ENCODE measurements around the gene GLTPD2. TPM values are rescaled to one million over a fixed set of nuclear protein-coding genes. Genes with fewer than 3 reads are reported as not detected.

GLTPD2 gene
- total RNA-seq, 1 donor = not detected

DNA sequence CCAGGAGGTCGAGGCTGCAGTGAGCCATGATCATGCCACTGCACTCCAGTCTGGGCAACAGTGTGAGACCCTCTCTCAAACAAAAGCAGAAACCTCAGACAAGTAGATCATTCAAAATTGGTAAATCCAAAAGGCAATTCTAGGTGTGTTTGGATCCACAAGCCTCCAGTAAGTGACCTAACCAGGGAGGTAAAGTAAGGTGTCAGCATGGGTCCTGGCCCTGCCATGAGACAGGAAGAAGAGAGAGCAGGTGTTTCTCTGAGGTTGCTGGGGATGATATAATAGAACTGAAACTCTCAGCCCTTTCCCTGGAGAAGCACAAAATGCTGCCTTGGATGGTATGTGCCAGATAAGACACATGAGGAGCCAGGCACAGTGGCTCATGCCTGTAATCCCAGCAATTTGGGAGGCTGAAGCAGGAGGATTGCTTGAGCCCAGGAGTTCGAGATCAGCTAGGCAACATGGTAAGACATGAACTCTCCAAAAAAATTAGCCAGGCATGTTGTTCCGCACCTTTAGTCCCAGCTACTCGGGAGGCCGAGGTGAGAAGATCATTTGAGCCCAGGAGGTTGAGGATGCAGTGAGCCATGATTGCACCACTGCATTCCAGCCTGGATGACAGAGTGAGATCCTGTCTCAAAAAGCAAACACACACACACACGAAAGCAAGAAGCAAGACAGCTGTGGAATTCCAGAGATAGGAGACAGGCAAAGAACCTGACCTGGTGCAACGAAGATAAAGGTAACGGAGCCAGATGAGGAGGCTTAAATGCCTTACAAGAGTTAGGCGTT lies 10.6 kb upstream of the GLTPD2 start:
- Histone ChIP-seq H3K79me2 (ENCODE audit: insufficient read depth, low read length) (no peaks in the 10 kb centered on the region), H3K27ac (ENCODE audit: low read depth, low read length) (no peak overlapping the region), H4K20me1 (ENCODE audit: insufficient read depth, low read length) (no peaks in the 10 kb centered on the region), H3K27me3 (ENCODE audit: insufficient read depth, low read length) (peaks cover 8% of the 10 kb centered on the region), H2AFZ (ENCODE audit: low read length) (no peak overlapping the region), H3K9me3 (ENCODE audit: low read depth, low read length) (no peaks in the 10 kb centered on the region), H3K4me3 (ENCODE audit: insufficient read depth, low read length) (no peak overlapping the region), H3K36me3 (ENCODE audit: insufficient read depth, low read length) (no peaks in the 10 kb centered on the region), H3K4me2 (ENCODE audit: insufficient read depth, low read length) (no peak overlapping the region), H3K4me1 (ENCODE audit: insufficient read depth, low read length) (no peaks in the 10 kb centered on the region)
- TF ChIP-seq CTCF (IDR thresholded peaks at IDR 0.05; ENCODE audit: extremely low read depth, low read depth, low read length) = no peak
- DNase-seq (ENCODE audit: insufficient read length, low spot score, missing footprints) = no peak

GRCh38 chr17:4780325-4780955 lies 8.3 kb upstream of the GLTPD2 start:
- no peak overlapping the region for H3K4me3 ChIP-seq (ENCODE audit: insufficient read depth, low read length)
- no peak overlapping the region for H3K27ac ChIP-seq (ENCODE audit: low read depth, low read length)
- no peaks in the 10 kb centered on the region for H3K9me3 ChIP-seq (ENCODE audit: low read depth, low read length)
- DNase-seq (ENCODE audit: insufficient read length, low spot score, missing footprints) = no peak
- H3K4me1 ChIP-seq (ENCODE audit: insufficient read depth, low read length) = no peaks in the 10 kb centered on the region
- H4K20me1 ChIP-seq (ENCODE audit: insufficient read depth, low read length) = no peaks in the 10 kb centered on the region
- H2AFZ ChIP-seq (ENCODE audit: low read length) = no peak overlapping the region
- H3K27me3 ChIP-seq (ENCODE audit: insufficient read depth, low read length) = peaks cover 29% of the 10 kb centered on the region
- no peak for TF ChIP-seq CTCF (IDR thresholded peaks at IDR 0.05; ENCODE audit: extremely low read depth, low read depth, low read length)
- no peak overlapping the region for H3K4me2 ChIP-seq (ENCODE audit: insufficient read depth, low read length)
- H3K79me2 ChIP-seq (ENCODE audit: insufficient read depth, low read length) = no peaks in the 10 kb centered on the region
- H3K36me3 ChIP-seq (ENCODE audit: insufficient read depth, low read length) = no peaks in the 10 kb centered on the region

DNA sequence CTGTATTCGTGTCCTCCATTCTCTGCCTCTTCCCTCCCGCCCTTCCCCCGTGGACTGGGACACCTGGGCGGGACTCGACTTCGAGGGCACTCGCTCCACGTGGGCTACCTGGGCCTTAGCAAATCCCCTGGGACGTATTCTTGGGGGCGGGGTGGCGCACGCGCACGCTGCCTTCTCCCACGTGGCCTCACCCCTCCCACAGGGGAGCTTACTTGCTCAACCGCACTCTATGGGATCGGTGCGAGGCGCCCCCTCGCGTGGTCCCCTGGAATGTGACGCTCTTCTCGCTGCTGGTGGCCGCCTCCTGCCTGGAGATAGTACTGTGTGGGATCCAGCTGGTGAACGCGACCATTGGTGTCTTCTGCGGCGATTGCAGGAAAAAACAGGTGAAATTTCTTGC lies 6.1 kb upstream of the GLTPD2 start:
- Histone ChIP-seq H3K36me3 (ENCODE audit: insufficient read depth, low read length) (no peaks in the 10 kb centered on the region), H3K27ac (ENCODE audit: low read depth, low read length) (no peak overlapping the region), H2AFZ (ENCODE audit: low read length) (no peak overlapping the region), H4K20me1 (ENCODE audit: insufficient read depth, low read length) (no peaks in the 10 kb centered on the region), H3K9me3 (ENCODE audit: low read depth, low read length) (no peaks in the 10 kb centered on the region), H3K4me1 (ENCODE audit: insufficient read depth, low read length) (peaks cover 17% of the 10 kb centered on the region), H3K4me2 (ENCODE audit: insufficient read depth, low read length) (no peak overlapping the region), H3K79me2 (ENCODE audit: insufficient read depth, low read length) (no peaks in the 10 kb centered on the region), H3K27me3 (ENCODE audit: insufficient read depth, low read length) (peaks cover 36% of the 10 kb centered on the region), H3K4me3 (ENCODE audit: insufficient read depth, low read length) (no peak overlapping the region)
- no peak for TF ChIP-seq CTCF (IDR thresholded peaks at IDR 0.05; ENCODE audit: extremely low read depth, low read depth, low read length)
- no peak for DNase-seq (ENCODE audit: insufficient read length, low spot score, missing footprints)

All from osteoblast (primary cell).